ENCODE results near the gene TMEM259. TPM values are rescaled to one million over a fixed set of nuclear protein-coding genes. Genes with fewer than 3 reads are reported as not detected.

The TMEM259 gene
- total and polyA plus RNA-seq, 9 of the 15 experiments (the other 6 are each of a cell fraction or from before 2014, with no cell fraction given), result 0.52 to 231 (median 63.6) TPM

GRCh38 chr19:1041835-1042685, 21.1 kb upstream of the TMEM259 start (continued):
- TF ChIP-seq ZNF3 (CRISPR knock-in tag; IDR thresholded peaks at IDR 0.05), result no peak
- no peak for TF ChIP-seq TFAM (CRISPR knock-in tag; conservative IDR thresholded peaks at IDR 0.05)
- no peak for TF ChIP-seq MCM5 (IDR thresholded peaks at IDR 0.05; ENCODE audit: low read depth)
- peak; percentile 33 for TF ChIP-seq PRDM10 (IDR thresholded peaks at IDR 0.05; ENCODE audit: partially characterized antibody)
- no peak for TF ChIP-seq ID3 (CRISPR knock-in tag; IDR thresholded peaks at IDR 0.05)
- no peak for TF ChIP-seq ID3 (tag; IDR thresholded peaks at IDR 0.05)
- no peak for TF ChIP-seq POLR3A (IDR thresholded peaks at IDR 0.05; ENCODE audit: borderline replicate concordance, extremely low read depth, insufficient read depth, insufficient read length)
- no peak for TF ChIP-seq RBM39 (optimal IDR thresholded peaks at IDR 0.05; ENCODE audit: low read depth, low read length)
- no peak for TF ChIP-seq POLR3G (IDR thresholded peaks at IDR 0.05; ENCODE audit: extremely low read depth, insufficient read length, insufficient replicate concordance)
- TF ChIP-seq ZNF444 (CRISPR knock-in tag; IDR thresholded peaks at IDR 0.05), result no peak
- peak; percentile 60 for TF ChIP-seq VEZF1 (CRISPR knock-in tag; IDR thresholded peaks at IDR 0.05)
- TF ChIP-seq KAT2B (IDR thresholded peaks at IDR 0.05; ENCODE audit: low read depth, low read length), result no peak
- no peak for TF ChIP-seq HNRNPH1 (optimal IDR thresholded peaks at IDR 0.05; ENCODE audit: low read depth, low read length)
- TF ChIP-seq ZNF212 (CRISPR knock-in tag; IDR thresholded peaks at IDR 0.05), result no peak
- 0 out of 4 replicates have a peak, but pooled peaks of 1 of the 2 experiments have one; percentile 30 for TF ChIP-seq UBTF (IDR thresholded peaks at IDR 0.05; ENCODE audit: borderline replicate concordance in 1 of 2, low read depth in 2 of 2, low read length in 2 of 2)
- TF ChIP-seq ADNP (tag; IDR thresholded peaks at IDR 0.05), result peak; percentile 95
- TF ChIP-seq ZNF639 (CRISPR knock-in tag; conservative IDR thresholded peaks at IDR 0.05 in 1 of 2, IDR thresholded peaks at IDR 0.05 in 1 of 2), result no peak
